MCF 10A (cell line): ENCODE data around the gene PNPLA2. TPM values are rescaled to one million over a fixed set of nuclear protein-coding genes. Genes with fewer than 3 reads are reported as not detected.
A peak's percentile ranks its signal among the peaks of the same experiment; 100 is the strongest.

Experiments used
- BruUV-seq: library from RNA; stranded (reverse); fragments of 400-500 nt; replicated peaks from 2 replicates; lab custom pipeline; 2021; lab: Mats Ljungman, UMichigan
- CTCF ChIA-PET: fragments of 300-600 bp; sonication (Branson Sonifier 250); formaldehyde crosslinking; extraction: SDS; loops from one replicate; lab custom pipeline; 2021; ENCODE audit warnings: antibody characterized with exemption, inconsistent platforms; lab: Yijun Ruan, JAX
- POLR2A ChIA-PET: fragments of 300-600, 350-650 bp; sonication (Branson Sonifier 250); formaldehyde crosslinking; extraction: SDS; loops from one replicate; lab custom pipeline; 2020; ENCODE audit warnings: antibody characterized with exemption, inconsistent platforms; lab: Yijun Ruan, JAX
- DNase-seq: peaks from one replicate; pipeline ENCODE4 v3.0.0-alpha.2; 2018; ENCODE audit not compliant: unreplicated experiment
- H3K27ac Mint-ChIP-seq: one replicate; pipeline ENCODE4 v1.8.0; 2022; ENCODE audit warnings: mild to moderate bottlenecking, low read depth, mixed read lengths; ENCODE audit not compliant: unreplicated experiment
- H3K27me3 Mint-ChIP-seq: one replicate; pipeline ENCODE4 v1.8.0; 2022; ENCODE audit warnings: mixed read lengths; ENCODE audit not compliant: insufficient read depth, unreplicated experiment
- H3K36me3 Mint-ChIP-seq: one replicate; pipeline ENCODE4 v1.8.0; 2022; ENCODE audit warnings: mild to moderate bottlenecking, moderate library complexity, mixed read lengths; ENCODE audit not compliant: insufficient read depth, unreplicated experiment
- H3K4me1 Mint-ChIP-seq: one replicate; pipeline ENCODE4 v1.8.0; 2022; ENCODE audit warnings: mixed read lengths; ENCODE audit not compliant: insufficient read depth, unreplicated experiment
- H3K4me3 Mint-ChIP-seq: one replicate; pipeline ENCODE4 v1.8.0; 2022; ENCODE audit warnings: mild to moderate bottlenecking, moderate library complexity, mixed read lengths; ENCODE audit not compliant: unreplicated experiment
- H3K9me3 Mint-ChIP-seq: one replicate; pipeline ENCODE4 v1.8.0; 2022; ENCODE audit warnings: mixed read lengths; ENCODE audit not compliant: unreplicated experiment
- CTCF ChIP-seq: fragments of 200-600 bp; IDR thresholded peaks from one replicate; pipeline ENCODE4 v1.8.0; 2022; ENCODE audit warnings: antibody characterized with exemption, mild to moderate bottlenecking; ENCODE audit not compliant: unreplicated experiment
- intact Hi-C: fragments of 100-400 bp; cut with micrococcal nuclease; formaldehyde crosslinking; loops from 2 replicates; pipeline ENCODE4 v1.14.1; 2022
- total RNA-seq: library from RNA; stranded (reverse); gene quantifications from 2 replicates; pipeline ENCODE4 v1.2.3, GENCODE V29; 2022

Gene PNPLA2
- total RNA-seq, 1 experiment from 2014 or later = 112 TPM

DNA sequence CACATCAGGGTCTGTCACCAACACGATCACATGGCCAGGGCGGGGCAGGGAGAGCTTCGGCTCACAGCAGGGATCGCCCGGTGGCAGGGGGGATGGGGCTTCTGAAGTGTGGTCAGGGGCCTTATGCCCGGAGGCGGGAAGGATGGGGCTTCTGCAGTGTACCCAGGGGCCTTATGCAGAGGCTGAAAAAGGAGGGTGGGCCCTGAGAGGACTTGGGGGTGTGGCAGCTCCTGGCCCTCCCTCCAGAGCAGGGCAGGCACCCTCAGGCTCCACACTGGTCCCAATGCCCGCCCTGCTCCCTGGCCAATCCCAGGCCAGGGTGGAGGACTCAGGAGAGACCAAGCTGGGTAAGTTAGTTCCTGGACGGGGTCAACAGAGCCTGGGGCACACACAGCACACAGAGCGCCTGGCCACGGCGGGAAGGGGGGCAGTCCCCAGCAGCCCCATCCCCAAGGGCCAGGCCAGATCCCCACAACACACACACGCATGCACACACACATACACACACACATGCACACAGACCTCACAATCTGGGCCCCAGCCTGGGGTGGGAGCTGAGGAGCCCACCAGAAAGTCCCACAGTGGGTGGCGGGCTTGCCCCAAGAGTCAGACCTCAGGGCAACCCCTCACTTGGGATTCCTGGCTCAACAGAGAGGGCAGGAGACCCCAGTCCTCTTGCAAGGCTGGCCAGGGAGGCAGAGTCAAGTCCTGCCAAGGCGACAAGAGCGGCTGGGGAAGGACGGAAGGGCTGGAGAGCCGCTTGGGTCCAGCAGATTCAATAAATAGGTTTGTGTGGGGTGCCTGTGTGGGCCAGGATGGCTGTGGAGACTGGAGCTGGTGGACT lies 27.8 kb upstream of the PNPLA2 start:
- POLR2A ChIA-PET = interaction anchor here (0.6 to 1.1 kb wide), 5 partner anchors 27 to 95 kb away, joined by 3 to 5 read pairs (median 3); partner anchors contain the start of gene TMEM80
- no peak overlapping the region for H3K4me3 Mint-ChIP-seq
- no peak for TF ChIP-seq CTCF

DNA sequence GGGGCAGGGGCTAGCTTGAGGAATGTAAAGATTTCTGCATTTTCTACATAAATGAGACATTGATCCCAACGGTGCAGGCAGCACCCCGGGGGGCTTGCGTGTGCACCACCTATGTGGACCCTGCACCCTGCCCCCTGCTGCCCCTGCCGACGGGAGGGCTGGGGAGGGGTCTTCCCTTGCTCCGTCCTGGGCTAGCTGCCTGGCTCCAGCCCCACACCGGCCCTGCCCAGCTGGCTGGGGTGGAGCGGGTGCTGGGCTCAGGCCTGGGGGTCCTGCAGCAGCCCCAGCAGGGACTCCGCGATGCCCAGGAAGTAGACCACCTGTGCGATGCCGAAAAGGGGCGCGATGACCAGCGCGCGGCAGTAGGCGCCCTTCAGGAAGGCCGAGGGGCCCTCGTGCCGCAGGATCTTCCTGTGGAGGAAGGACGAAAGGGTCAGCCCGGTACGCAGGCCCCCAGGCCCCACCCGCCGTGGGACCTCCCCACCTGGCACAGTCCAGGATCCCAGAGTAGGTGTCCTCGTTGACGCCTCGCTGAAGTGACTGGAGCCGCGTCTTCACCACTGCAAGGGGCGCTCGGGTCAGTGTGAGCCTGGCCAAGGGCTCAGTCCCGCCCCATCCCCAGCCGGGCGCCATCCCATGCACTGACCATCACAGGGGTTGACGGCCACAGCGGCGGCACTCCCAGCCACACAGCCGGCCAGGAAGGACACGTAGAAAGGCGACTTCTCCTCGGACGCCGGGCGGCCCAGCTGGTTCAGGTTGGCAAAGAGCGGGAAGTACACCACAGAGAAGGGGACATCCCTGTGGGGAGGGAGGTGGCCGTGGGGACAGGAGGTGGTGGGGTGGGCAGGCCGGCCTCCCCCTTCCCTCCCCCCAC lies 26.8 kb upstream of the PNPLA2 start:
- Mint-ChIP-seq H3K4me1 (no peaks in the 10 kb centered on the region), H3K4me3 (no peak overlapping the region), H3K36me3 (peaks cover 26% of the 10 kb centered on the region), H3K9me3 (no peaks in the 10 kb centered on the region), H3K27ac (no peak overlapping the region), H3K27me3 (no peaks in the 10 kb centered on the region)
- intact Hi-C loops = no loop called here
- no peak for DNase-seq
- ChIA-PET POLR2A (interaction anchor here (0.6 to 1.1 kb wide), 2 partner anchors 42 to 45 kb away, joined by 3 read pairs; partner anchors contain the start of gene TALDO1), CTCF (interaction anchor here (0.7 kb wide), 1 partner anchor 69 kb away, joined by 3 read pairs; no protein-coding TSS in a partner anchor)
- TF ChIP-seq CTCF = no peak
- BruUV-seq = TSS peak; percentile 23

More for the DNA sequence above, 27.8 kb upstream of the PNPLA2 start:
- Mint-ChIP-seq H3K27ac (no peak overlapping the region), H3K27me3 (no peaks in the 10 kb centered on the region), H3K36me3 (peaks cover 20% of the 10 kb centered on the region), H3K9me3 (no peaks in the 10 kb centered on the region), H3K4me1 (no peaks in the 10 kb centered on the region)
- no peak for DNase-seq
- CTCF ChIA-PET = interaction anchor here (0.7 kb wide), 1 partner anchor 16 kb away, joined by 3 read pairs; no protein-coding TSS in a partner anchor
- BruUV-seq = TSS peak; percentile 57
- intact Hi-C loops = no loop called here

- ChIA-PET CTCF (interaction anchor here (0.7 kb wide), 1 partner anchor 69 kb away, joined by 3 read pairs; no protein-coding TSS in a partner anchor), POLR2A (interaction anchor here (0.6 to 1.3 kb wide), 2 partner anchors 12 to 45 kb away, joined by 3 to 4 read pairs; partner anchors contain the start of gene TALDO1)
- BruUV-seq = no TSS peak
- Mint-ChIP-seq H3K4me1 (no peaks in the 10 kb centered on the region), H3K4me3 (no peak overlapping the region), H3K36me3 (peaks cover 29% of the 10 kb centered on the region), H3K9me3 (no peaks in the 10 kb centered on the region), H3K27me3 (no peaks in the 10 kb centered on the region), H3K27ac (no peak overlapping the region)
- DNase-seq = no peak
- intact Hi-C loops = no loop called here
- no peak for TF ChIP-seq CTCF
These were observed 26.2 kb upstream of the PNPLA2 start for GRCh38 chr11:792535-792821.
